Amniotic epithelial cell (primary cell): ENCODE data around the gene PACSIN2.
A peak's percentile ranks its signal among the peaks of the same experiment; 100 is the strongest.
"Not testable (repeated sequence)": the region's sequence is repeated elsewhere in the genome, so short reads cannot be mapped to it uniquely, and the experiment has no call there.

ENCODE experiments used
- DNase-seq: peaks from one replicate; pipeline ENCODE4 v3.0.0-alpha.2; 2010; ENCODE audit warnings: low read depth

The PACSIN2 gene

DNA sequence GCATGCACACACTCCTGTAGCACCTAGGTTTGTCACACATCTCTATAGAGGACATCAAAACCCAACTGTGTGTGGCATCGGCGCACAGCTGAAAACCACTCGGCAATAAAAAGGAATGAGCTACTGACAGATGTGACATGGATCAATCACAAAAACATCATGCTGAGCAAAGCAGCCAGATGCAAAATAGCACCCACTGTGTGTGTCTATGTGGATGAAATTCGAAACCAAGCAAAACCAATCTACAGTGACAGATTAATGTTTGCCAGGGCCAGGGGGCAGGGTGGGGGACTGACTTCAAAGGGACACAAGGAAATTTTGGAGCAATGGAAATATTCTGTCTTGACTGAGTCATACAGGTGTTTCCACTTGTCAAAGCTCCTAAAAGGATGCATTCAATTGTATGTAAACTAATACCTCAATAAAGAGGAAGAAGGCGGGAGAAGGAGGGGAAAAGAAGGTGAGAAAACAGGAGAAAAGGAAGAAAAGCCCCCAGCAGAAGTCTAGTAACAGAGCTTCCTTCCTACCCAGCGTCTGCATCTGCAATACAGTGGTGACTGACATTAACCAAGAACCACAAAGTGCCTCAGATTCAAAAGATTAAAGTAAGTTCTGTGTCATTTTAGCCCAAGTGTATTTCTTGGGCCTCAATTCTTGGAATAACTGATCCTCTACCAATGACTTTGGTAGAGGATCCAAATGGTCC lies 49.8 kb downstream of the PACSIN2 start:
- DNase-seq, result no peak

DNA sequence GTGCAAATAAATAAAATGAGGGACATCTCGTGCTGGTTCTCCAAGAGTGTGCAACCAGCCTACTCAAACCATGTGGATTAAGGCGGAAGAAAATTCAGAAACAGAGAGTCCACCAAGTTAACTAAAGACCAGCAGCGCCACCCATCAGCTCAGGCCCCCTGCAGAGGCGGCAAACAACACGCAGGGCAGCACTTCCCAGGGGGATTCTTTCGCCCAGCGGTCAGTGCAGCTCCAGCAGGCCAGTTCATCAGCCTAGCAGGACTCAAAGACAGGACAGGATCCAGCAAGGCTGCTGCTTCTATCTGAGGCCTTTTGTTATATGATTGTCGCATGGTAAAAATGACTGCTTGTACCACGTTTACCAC lies 51.7 kb downstream of the PACSIN2 start:
- no peak for DNase-seq

DNA sequence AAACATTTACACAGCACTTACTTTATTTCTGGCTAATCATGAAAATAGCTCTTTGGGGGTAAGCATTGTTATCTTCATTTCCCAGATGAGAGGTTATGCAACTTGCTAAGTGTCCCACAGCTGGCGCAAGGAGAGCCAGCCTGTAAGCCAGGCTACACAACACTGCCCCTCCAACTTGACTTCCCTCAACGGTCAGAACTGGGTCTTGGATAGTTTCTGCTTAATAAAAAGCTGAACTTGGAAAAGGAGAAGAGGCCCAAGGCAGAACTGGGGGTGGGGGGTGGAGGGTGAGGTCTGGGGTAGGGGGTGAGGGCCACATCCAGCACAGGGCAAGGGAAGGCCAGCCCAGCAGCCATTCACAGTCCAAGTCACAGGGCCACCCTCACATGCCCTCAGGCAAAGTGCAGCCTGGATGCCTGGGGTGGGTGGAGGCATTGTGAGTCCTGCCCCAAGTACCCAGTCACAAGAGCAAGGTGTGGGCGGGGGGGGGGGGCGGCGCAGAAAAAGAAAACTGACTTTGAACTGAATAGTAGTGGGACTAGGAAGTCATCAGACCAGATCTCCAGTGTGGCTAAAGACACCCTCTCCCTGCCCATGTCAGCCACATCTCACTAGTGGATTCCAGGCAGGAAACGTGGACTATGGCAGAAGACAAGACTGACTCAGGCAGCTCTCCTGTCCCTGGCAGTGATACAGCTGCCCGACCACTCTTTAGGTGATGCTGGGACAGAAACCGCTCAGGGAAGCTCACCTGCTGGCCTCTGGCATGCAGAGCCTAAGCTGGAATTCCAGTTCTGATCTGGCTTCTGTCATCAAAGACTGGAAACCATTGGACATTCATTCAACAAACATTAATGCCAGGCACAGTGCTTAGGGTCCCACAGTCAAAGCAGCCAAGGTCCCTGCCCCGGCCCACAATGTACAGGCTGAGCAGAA lies 52.4 kb downstream of the PACSIN2 start:
- DNase-seq, result peak; percentile 80

DNA sequence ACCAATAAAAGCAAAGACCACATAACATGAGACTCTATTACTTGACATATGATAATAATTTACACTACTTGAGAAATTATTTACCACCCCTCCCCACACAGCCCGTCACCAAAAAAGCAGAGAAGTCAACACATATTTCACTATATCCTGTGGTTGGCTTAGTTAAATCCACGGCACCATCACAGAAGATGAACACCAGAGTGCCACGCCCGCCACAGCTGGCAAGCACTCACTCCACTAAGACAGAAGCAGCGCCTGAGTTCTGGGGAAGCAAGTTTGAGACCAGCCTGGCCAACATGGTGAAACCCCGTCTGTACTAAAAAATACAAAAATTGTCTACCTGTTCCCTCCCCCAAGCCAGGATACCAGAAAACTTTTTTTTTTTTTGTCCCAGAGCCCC lies 53.1 kb downstream of the PACSIN2 start:
- DNase-seq, result peak; percentile 36

DNA sequence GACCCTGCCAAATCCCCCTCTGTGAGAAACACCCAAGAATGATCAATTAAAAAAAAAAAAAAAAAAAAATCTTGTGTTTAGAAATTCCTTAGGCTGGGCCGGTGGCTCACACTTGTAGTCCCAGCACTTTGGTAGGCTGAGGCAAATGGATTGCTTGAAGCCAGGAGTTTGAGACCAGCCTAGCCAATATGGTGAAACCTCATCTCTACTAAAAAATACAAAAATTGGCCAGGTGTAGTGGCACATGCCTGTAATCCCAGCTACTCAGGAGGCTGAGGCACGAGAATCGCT lies 53.6 kb downstream of the PACSIN2 start:
- not testable (repeated sequence) for DNase-seq

DNA sequence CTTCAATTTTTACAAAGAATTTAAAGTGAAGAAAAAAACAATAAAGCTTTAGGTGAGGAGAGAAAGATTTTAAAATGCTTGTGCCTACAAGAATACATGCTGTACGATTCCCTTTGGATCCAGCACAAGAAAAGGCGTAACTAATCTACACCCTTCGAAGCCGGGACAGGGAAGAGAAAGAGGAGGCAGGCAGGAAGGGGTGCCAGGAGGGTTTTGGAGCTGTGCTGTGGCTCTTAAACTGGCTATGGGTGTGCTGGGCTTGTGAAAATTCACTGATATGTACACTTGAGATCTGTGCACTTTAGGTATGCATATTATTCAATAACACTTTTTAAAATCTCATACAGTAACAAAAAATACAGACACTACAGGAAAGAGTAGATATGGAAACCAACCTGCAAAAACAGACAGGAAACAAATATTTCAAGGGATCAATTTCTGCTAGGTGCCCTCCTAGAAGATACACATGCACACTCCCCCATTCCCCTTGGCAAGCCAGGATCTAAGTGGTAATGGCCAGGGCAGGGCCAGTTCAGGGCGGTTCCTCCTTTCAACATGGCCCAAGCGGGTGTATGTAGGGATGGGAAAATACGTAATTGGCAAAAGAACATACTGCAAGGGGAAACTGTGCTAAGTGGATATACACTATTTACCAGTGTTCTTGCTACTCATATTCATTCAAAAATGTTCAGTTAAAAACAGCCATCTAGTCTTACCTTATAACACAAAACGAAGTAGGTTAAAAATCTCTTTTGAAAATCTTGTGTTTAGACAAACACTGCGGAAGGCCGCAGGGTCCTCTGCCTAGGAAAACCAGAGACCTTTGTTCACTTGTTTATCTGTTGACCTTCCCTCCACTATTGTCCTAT lies 54.2 kb downstream of the PACSIN2 start:
- DNase-seq, result no peak

DNA sequence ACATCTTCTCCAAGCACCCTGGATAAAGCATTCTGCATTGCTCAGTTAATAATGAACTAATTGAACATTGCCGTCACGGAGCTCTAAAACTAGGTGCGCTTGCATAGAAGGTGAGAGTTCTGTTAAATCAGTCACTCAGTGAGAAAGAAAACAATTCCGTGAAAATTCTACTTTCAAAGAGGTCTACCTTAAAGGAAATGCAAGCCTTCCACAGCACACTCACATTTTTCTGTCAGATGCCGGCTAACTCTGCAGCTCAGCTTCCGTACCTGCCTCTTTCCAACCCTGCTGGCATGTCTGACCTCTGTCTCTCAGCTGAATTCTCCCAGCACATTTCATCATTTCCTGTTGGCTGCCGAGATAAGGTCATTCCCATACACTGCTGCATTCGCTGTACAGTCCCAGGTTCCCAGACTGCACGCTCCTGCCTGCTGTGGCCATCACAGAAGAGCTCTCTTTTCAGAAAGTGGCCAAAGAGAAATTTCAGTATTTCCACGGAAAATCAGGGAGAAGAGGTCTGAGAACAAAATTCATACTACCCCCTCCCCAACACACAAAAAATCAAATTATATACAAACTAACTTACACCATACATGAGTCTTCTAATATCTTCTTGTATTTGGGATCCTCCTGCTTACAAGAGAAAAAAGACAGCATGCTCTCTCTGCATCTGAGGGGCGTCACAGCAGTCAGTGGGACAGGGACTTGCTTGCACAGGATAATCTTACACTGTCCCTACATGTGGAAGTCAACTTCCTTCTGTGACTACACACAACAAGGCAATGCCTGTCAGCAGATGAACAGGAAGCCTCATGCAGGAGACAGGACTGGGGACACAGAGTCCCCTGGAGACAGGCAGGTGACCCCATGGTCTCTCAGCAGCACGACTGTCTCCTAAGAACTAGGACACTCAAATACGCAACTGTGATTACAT lies 55.1 kb downstream of the PACSIN2 start:
- DNase-seq, result peak; percentile 99

DNA sequence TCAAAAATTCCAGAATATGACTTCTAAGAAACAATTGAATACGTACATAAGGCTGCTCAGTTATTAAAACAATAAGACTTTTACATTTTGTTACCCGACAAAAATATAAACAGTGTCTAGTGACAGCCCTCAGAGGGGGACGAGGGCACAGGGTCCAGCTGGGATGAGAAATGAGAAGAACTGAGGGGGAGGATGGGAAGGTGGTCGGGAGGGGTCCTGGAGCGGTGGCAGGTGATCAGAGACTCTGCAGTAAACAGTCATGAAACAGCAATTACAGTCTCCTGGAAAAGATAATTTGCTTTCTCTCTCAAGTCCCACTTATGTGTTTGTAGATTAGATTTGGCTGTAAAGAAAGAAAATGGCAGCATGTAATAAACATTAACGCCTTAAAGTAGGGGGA lies 56.0 kb downstream of the PACSIN2 start:
- no peak for DNase-seq

DNA sequence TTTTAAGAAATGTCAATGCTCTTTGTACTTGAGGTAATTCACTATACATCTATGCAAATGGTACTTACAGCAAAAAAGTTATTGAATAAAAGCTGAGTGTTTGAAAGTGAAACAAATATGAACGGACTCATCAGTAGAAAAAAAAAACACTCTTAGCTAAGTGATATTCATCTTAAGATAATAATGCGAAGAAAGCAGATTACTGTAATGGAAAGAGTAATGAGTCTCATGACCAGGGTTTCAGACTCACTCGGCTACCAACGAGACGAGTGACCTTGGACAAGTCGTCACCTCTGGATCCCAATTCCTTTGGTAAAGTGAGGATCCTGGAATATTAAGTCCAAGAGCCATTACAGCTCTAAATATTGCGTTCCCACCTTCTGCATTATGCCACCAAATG lies 57.0 kb downstream of the PACSIN2 start:
- DNase-seq, result peak; percentile 39

DNA sequence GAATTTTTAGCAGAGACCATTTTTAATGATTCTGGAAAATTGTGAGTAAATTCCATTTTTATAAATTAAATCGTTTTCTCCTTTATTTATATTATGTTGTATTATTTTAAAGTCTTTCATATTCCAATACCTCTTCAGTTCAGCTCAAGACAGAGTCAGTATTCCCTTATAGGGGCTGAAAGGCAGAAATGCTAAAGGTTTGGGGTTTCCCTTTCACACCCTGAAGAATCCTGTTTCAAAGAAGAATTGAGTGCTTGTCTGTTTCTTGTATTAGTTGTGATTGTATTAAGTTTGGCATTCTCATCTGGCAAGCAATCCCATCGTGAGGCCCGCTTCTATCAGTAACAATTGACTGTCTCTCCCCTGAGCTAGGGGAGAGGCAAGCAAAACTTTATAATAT lies 57.4 kb downstream of the PACSIN2 start:
- DNase-seq, result no peak

DNA sequence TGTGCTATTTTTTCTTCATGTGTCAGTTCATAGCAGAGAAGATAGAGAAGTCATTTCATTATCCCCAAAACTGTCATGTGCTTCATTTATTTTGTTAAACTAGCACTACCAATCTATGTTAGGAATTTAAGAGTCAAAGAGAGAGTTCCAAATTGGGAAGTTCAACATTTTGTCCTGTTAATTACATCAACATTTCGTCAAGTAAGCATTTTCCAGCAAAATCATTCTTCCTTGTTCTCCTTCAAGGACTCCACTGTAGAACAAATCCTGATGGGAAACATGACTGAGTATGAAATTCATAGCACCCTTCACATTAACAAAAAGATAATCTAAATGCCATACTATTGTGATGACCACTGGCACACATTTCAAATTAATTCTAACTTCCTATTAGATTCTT lies 59.1 kb downstream of the PACSIN2 start:
- DNase-seq, result no peak

DNA sequence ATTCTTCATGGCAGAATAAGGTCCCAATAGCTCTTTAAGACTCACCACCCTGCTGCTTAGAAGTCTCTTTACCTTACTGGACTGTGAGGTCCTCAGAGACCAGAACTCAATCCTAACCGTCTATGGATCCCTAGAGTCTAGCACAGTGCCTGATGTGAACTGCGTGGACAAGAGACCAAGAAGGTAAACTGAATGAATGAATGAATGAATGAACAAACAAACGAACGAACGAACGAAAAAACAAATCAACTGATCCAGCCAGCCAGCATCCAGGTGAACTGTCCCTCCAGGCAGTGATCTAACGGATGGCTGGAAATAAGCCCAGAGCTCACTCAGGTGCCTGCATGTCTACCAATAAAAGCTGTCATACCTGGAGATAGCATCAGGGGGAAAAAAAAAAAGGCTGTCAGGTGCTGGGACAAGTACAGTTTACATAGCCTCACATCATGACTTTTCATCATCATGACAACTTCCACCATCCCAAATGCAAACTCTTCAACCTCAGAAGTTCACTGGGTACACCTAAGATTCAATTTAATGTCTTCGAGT lies 59.8 kb downstream of the PACSIN2 start:
- no peak for DNase-seq

DNA sequence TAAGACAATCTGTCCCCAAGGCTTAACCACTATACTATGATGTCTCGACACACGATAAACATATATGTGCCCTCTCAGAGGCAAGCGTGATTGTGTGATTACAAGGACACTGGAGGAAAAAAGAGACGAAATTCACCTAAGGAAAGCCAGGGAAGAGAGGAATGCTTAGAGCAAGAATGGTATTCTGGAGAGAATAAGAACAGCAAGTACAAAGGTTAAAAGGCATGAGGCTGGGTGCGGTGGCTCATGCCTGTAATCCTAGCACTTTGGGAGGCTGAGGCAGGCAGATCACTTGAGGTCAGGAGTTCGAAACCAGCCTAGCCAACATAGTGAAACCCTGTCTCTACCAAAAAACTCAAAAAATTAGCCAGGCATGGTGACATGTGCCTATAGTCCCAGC lies 61.2 kb downstream of the PACSIN2 start:
- not testable (repeated sequence) for DNase-seq

DNA sequence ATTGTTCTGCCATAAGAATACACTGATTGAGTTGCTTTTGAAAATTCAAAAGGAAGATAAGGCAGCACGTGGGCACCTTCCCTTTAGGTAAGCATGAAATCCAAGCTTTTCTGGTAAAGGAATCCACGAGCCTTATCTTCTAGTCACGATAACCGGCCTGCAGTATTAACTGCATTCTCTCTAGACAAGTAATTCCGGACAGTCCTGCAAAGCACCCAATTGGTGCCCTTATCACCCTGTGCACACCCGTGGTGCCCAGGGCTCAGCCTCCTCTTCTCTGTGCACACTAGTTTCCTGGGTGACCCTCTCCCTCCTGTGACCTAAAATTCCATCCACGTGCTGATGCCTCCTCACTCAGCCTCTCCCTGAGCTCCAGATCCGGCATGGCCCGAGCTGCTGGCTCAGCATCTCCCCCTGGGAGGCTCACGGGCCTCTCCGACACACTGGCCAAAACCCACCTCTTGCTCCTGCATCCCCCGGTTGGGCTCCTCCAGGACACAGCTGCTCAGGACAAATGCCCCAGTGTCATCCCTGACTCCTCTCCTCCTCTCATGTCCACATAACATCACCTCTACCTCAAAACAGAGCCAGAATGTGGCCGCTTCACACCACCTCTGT lies 63.7 kb downstream of the PACSIN2 start:
- no peak for DNase-seq

DNA sequence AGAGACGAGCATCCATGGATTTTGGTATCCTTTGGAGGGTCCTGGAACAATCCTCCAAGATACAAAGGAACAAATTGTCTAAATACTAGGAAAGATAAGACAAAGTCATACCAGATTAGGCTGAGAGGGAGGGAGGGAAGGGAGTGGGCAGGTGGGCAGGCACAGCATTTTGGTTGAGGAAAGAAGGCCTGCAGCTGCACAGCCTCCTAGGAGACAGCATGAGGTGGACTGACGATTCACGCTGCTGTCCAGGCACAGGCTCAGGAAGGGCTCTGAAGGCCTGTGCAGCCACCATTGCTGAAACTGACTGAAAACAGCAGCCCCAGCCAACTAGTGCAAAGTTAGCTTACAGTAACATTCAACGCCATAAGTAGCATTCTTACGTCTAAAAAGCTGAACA lies 64.7 kb downstream of the PACSIN2 start:
- no peak for DNase-seq

DNA sequence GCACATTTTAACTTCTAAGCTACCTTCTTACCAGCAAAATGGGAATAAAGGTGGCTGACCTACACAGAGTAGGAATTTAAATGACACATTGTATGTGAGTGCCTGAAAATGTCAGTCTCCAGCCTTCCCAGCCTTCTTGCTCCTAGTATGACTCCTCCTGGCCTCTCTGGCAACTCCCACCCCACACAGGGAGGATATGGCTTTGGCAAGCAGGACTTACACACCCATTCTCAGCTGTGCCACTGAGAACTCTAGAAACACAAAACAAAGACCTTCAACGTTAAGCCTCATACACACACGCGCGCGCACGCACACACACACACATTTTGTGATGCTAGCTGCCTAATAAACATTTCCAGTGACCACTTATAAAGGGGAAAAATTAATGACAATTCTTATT lies 65.8 kb downstream of the PACSIN2 start:
- peak; percentile 83 for DNase-seq

DNA sequence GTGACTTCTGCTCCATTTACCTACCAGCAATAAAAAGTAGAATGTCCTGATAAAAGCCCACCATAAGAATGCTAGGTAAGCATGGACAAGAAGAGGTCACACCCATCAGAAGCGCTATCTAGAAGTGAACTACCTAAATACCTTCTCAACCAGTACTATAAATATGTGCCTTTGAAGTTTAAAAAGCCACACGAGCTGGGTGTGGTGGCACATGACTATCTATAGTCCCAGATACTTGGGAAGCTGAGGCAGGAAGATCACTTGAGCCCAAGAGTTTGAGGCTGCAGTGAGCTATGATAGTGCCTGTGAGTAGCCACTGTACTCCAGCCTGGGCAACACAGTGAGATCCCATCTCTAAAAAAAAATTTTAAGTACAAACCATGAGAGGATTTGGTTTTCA lies 66.7 kb downstream of the PACSIN2 start:
- no peak for DNase-seq

DNA sequence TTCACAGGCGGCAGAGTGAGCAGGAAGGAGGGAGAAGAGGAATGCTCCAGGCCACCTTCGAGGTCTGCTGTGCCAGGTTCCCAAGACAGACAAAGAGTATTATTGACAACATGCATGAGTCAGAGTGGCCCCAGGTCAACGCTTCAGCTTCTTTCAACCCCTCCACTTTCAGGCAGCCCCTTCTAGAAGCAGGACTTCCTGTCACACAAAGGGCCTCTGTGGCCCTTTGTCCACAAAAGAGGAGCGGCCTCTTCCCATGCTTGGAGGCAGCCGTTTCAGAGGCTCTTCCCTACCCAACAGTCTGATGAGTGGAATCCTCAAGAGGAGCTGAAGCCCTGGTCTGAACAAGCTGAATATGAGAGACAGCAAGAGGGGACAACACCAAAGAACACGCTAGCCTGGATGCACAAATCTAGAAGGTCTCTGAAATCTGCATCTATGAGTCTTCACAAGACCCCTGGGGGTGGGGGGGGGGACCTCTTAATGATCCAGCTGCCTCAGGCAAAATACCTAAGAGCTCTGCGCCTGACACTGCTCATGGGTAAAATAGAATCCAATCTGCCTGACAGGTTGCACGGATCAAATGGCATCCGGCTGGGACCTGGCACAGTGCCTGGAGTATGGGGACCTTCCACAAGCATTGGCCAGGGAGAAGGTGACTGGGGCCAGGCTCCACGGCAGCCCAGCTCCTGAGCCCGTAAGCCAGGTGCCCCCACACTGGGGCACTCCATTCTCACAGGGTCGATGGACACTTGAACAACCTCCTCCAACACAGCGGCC lies 67.5 kb downstream of the PACSIN2 start:
- no peak for DNase-seq

DNA sequence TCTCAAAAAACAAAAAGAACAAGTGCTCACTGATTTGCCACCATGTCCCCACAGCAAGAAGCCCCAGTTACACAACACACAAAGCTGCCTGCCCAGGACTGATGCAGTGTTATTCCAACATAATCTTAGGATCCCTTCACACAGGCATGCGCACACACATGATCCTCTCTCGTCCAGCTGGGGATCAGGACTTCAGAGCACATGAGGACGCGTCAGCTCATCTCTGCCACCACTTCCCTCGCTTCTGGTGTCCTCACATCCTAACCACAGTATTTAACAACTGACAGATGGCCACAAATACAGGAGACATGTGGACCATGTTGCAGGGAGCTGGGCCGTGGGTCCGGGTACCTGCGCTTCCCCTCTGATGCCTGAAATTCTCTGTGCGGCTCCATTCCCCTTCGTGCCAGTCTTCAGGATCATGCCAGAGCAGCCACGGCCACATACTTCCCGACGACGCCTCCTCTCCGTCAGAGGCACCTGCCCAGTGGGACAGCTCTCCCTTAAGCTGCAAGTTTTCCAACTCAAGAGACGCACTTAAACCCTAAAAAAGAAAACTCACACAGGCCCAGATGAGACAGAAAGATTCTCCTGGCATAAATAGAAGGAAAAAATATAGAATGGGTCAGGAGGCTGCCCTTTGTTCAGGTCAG lies 68.3 kb downstream of the PACSIN2 start:
- DNase-seq, result no peak

DNA sequence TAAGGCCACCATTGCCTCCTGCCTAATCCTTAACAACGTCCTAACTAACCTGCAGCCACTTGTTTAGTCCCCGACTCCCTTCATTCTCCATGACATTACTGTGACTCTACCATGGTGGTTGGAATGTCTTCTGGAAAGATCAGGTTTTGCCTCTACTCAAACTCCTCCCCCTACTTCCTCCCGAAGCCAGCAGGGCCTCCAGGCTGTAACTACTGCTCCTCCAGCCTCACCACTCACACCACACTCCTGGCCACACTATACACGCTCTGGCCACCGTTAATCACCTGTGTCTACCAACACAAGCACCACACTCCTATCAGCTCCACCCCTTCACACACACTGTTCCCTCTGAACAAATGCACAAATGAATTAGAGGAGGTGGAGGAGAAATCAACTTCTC lies 69.2 kb downstream of the PACSIN2 start:
- DNase-seq, result no peak
